NK-92 treated with Interleukin-12 subunit alpha and Interleukin-12 subunit beta, amount 100 ng/mL, for 24 hours (cell line): Measurements from ENCODE around the gene AKAP12.
"Not testable (repeated sequence)": the region's sequence is repeated elsewhere in the genome, so short reads cannot be mapped to it uniquely, and the experiment has no call there.

Experiments
- DNase-seq: peaks from one replicate; lab custom pipeline; 2025; lab: John Stamatoyannopoulos, UW

The AKAP12 gene

GRCh38 chr6:151381722-151382121 lies 142.0 kb downstream of the AKAP12 start:
- DNase-seq, result no peak

- DNase-seq, result not testable (repeated sequence)
Observed at GRCh38 chr6:151382631-151383030, 142.9 kb downstream of the AKAP12 start.

- DNase-seq, result no peak
Observed at GRCh38 chr6:151384151-151384550, 144.4 kb downstream of the AKAP12 start.

DNA sequence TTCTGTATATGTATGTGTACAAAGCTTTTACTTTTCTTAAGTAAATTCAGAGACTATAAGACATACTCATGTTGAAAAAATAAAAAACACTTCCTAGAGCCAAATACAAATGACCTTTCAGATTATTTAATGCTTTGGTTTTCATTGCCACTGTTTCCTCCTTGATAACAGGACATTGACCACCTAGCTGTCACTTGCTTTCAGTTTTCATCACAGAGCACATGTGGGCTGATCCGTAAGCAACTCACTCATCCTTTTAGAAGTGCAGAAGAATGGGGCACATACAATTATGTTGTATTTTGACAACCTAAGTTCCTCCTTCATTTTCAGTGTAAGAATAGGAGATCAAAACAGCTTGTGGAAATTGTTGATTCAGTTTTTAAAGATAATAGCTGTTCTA lies 145.4 kb downstream of the AKAP12 start:
- DNase-seq, result no peak

GRCh38 chr6:151387175-151387970 lies 147.6 kb downstream of the AKAP12 start:
- DNase-seq, result no peak

DNA sequence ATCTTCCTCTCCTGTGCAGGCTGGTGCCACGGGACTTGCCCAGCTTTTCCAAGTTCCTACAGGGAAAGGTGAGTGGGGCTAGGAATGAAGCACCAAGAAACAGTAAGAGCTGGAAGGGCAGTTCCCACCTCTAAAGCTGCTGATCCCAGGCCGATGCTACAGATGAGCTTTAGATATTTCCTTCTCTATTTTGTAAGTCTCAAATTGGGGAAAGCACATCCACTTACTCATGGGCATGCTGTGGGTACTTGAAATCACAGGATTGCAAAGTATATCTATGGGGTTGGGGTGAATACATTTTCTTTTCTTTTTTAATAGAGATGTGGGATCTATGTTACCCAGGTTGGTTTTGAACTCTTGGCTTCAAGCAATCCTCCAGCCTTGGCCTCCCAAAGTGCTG lies 148.5 kb downstream of the AKAP12 start:
- DNase-seq, result no peak

DNA sequence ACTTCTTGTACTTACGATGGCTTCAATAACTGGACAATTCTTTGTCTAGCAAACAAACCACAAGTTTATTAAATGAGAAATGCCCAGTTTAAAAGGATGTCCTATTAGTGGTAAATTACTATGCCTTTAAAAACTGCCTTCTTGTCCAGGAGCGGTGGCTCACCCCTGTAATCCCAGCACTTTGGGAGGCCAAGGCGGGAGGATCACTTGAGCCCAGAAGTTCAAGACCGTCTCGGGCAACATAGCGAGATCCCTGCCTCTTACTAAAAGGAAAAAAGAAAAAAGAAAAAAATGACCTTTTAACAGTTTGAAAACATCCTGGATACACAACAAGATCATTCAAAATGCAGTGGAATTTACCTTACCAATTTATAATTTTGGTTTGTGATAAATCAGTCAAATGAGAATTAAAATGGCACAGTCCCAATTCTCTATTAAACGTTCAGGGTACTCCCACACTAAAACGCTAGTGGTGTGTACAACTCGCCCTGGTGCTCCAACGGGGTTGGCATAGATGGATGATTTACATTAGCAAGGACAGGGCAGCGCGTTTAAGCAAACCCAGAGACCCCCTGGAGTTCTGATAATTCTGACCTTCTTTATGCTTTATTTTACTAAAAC lies 149.3 kb downstream of the AKAP12 start:
- DNase-seq, result peak; percentile 28

- DNase-seq, result peak; percentile 50
Observed at GRCh38 chr6:151389618-151390275, 150.0 kb downstream of the AKAP12 start.

DNA sequence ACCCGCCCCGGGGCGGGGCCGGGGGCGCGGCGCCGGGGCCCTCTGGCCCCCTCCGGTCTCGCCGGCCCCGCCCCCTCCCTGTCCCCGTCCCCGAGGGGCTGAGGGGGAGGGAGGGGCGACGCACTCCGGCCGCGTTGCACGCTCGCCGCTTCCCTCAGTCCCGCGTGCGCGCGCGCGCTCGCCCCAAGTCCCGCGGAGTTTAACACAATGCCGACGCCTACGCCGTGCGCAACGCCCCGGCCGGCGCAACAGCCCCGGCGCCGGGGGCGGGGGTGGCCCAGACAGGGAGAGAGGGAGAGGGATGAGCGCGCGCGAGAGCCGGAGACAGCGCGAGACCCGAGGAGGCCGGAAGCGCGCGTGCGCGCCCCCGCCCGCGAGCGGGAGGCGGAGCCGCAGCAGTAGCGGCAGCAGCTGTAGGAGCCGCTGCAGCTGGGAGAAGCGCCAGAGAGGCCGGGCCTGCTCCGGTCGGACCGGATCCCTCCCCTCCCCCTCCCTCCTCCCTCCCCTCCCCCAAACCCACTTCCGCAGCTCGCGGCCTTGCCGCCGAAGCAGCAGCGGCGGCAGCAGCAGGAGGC lies 150.6 kb downstream of the AKAP12 start:
- peak; percentile 95 for DNase-seq

DNA sequence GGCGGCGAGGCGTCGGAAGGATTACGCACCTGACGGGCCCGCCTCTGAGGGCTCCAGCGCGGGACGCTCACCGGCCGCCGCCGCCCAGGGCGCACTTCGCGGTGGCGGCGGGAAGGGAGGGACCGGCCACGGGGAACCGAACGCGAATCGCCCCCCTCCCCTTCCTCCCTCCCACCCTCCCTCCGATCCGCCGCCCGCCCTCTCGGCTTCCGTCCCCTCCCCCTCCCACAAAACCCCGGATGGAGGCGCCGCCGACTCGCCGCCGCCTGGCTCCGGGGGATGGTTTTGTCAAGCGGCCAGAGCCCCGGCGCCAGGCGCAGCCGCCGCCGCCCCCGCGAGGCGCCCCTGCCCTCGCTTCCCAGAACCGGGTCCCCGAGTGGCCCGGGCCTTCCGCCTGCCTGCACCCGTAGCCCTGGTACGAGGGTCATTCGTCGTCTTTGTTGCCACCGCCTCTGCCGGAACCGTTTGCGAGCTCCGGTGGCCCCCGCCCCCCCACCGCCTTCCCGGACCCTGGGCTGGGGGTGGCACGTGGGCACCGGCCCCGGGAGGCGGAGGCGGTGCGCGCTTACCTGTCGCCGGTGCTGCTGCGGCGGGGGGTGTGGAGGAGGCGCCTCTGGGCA lies 151.2 kb downstream of the AKAP12 start:
- peak; percentile 82 for DNase-seq

- DNase-seq, result peak; percentile 67
Observed at GRCh38 chr6:151391471-151392413, 152.0 kb downstream of the AKAP12 start, which contains the start of gene ZBTB2. ZBTB2 (minus strand) TSS chr6:151391559; CDS start chr6:151373637, 17,922 bp downstream.

DNA sequence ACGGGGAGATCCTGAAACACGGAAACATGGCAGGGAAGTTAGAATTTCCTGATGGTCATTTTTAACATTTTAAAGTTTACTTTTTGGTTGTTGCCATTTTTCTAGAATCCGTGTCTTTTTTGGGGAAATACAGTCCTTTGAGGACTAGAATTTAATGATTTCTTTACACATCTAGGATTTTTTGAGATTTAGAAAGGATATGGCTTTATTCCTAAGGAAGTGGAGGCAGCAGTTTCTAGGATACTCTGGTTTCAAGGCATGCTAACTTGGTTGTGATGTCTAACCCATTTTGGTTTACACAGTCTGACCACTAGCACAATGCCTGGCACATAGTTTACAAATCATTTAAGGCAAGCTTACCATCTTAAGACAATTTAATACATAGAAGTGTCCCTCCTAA lies 152.7 kb downstream of the AKAP12 start:
- no peak for DNase-seq

- DNase-seq, result no peak
Observed at GRCh38 chr6:151393410-151393809, 153.6 kb downstream of the AKAP12 start.

DNA sequence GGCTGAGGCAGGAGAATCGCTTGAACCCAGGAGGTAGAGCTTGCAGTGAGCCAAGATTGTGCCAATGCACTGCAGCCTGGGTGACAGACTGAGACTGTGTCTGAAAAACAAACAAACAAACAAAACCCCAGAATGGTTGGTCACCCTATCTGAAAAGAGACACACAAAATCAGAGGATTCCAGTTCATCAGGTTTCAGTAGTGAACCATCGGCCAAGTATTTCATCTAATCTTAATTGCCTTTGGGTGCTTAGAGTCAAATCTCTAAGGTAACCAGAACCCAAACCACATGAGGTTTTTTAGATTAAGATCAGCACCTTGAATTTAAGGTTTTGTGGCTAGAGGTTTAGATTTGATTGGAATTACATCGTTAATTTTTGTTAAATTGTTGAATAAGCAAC lies 159.9 kb downstream of the AKAP12 start:
- no peak for DNase-seq

DNA sequence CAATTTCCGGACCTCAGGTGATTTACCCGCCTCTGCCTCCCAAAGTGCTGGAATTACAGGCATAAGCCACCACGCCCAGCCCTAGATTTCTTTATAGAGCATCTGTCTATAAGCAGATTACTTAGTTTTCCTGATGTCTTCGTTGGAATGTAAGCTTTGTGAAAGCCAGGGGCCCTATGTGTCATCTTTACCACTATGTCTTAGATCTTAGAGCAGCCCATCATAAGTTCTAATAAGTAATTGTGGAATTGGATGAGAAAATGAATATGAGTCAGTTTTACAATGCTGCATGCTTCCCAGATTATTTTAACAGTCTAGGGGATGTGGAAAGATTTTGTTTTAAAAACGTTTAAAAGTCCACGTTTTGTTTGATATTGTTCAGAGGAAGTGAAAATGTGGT lies 160.7 kb downstream of the AKAP12 start:
- DNase-seq, result no peak

GRCh38 chr6:151402228-151402627 lies 162.5 kb downstream of the AKAP12 start:
- DNase-seq, result no peak

GRCh38 chr6:151403919-151404308 lies 164.1 kb downstream of the AKAP12 start:
- DNase-seq, result no peak
